ENCODE results near the gene CDK4. TPM values are rescaled to one million over a fixed set of nuclear protein-coding genes. Genes with fewer than 3 reads are reported as not detected.

Gene CDK4
- total and polyA plus RNA-seq, 2 of the 4 experiments (the other 2 are of a cell fraction): 261 to 297 TPM

DNA sequence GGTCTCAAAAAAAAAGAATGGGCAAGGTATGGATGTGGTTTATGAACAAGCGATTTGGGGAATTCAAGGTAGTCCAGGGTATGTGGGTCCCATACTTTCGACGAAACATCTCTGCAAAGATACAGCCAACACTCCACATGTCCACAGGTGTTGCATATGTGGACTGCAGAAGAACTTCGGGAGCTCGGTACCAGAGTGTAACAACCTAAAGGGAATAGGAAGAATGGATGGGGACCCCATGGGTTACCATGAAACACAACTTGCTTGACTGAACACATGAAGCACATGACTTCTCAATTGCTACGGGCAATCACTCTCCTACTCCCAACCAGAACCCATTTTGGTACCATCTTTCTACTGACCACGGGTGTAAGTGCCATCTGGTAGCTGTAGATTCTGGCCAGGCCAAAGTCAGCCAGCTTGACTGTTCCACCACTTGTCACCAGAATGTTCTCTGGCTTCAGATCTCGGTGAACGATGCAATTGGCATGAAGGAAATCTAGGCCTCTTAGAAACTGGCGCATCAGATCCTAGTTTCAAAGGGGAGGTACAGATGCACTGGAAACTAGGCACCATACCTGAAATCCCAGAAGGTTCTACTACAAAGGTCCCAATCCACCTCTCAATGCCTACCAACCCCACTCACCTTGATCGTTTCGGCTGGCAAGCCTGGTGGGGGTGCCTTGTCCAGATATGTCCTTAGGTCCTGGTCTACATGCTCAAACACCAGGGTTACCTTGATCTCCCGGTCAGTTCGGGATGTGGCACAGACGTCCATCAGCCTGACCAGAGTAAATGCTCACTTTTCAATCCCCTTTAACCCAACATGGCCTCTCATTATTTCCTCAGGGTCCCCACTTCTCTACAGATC lies 1.3 kb downstream of the CDK4 start:
- intact Hi-C loops (cut with micrococcal nuclease): no loop called here
- H3K4me2 ChIP-seq (ENCODE audit: low read depth, low read length): peak overlapping the region; percentile 96
- H3K4me1 ChIP-seq (ENCODE audit: control insufficient read depth, insufficient read depth, low read length): peaks cover 8% of the 10 kb centered on the region
- H3K36me3 ChIP-seq (ENCODE audit: control insufficient read depth, insufficient read depth, low read length): peaks cover 24% of the 10 kb centered on the region
- H2BK120ac ChIP-seq (ENCODE audit: low read depth, low read length): no peak overlapping the region
- peak overlapping the region; percentile 90 for H3K27ac ChIP-seq (ENCODE audit: insufficient read depth, low read length)
- H3K14ac ChIP-seq (replicated peaks; ENCODE audit: low read depth, low read length): peak overlapping the region; percentile 97
- H3K9me1 ChIP-seq (ENCODE audit: insufficient read depth, low read length): peaks cover 17% of the 10 kb centered on the region
- no peak overlapping the region for H2BK15ac ChIP-seq (ENCODE audit: low read depth, low read length)
- no peak for TF ChIP-seq MAZ (IDR thresholded peaks at IDR 0.05; ENCODE audit: borderline replicate concordance, low read depth, low read length)
- TF ChIP-seq NFE2L2 (IDR thresholded peaks at IDR 0.05; ENCODE audit: low read depth, low read length): no peak
- TF ChIP-seq, protein P1, sequence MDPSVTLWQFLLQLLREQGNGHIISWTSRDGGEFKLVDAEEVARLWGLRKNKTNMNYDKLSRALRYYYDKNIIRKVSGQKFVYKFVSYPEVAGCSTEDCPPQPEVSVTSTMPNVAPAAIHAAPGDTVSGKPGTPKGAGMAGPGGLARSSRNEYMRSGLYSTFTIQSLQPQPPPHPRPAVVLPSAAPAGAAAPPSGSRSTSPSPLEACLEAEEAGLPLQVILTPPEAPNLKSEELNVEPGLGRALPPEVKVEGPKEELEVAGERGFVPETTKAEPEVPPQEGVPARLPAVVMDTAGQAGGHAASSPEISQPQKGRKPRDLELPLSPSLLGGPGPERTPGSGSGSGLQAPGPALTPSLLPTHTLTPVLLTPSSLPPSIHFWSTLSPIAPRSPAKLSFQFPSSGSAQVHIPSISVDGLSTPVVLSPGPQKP (IDR thresholded peaks at IDR 0.05; ENCODE audit: borderline replicate concordance, low read depth, low read length): no peak
- TF ChIP-seq SMC3 (IDR thresholded peaks at IDR 0.05; ENCODE audit: low read depth, low read length): no peak
- TF ChIP-seq, protein P2, sequence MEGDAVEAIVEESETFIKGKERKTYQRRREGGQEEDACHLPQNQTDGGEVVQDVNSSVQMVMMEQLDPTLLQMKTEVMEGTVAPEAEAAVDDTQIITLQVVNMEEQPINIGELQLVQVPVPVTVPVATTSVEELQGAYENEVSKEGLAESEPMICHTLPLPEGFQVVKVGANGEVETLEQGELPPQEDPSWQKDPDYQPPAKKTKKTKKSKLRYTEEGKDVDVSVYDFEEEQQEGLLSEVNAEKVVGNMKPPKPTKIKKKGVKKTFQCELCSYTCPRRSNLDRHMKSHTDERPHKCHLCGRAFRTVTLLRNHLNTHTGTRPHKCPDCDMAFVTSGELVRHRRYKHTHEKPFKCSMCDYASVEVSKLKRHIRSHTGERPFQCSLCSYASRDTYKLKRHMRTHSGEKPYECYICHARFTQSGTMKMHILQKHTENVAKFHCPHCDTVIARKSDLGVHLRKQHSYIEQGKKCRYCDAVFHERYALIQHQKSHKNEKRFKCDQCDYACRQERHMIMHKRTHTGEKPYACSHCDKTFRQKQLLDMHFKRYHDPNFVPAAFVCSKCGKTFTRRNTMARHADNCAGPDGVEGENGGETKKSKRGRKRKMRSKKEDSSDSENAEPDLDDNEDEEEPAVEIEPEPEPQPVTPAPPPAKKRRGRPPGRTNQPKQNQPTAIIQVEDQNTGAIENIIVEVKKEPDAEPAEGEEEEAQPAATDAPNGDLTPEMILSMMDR (conservative IDR thresholded peaks at IDR 0.05; ENCODE audit: low read depth, low read length): no peak
- no peak for TF ChIP-seq MXI1 (IDR thresholded peaks at IDR 0.05; ENCODE audit: borderline replicate concordance, low read depth, low read length)
- no peak for TF ChIP-seq CHD1 (IDR thresholded peaks at IDR 0.05; ENCODE audit: low read depth, low read length)
- no peak for TF ChIP-seq MAFK (IDR thresholded peaks at IDR 0.05; ENCODE audit: low read depth, low read length)
- no peak for TF ChIP-seq RCOR1 (IDR thresholded peaks at IDR 0.05; ENCODE audit: insufficient replicate concordance, low read length)
- no peak for TF ChIP-seq BHLHE40 (IDR thresholded peaks at IDR 0.05; ENCODE audit: low read depth, low read length)
- TF ChIP-seq CEBPB (IDR thresholded peaks at IDR 0.05; ENCODE audit: low read depth, low read length): no peak
- TF ChIP-seq, protein P3, sequence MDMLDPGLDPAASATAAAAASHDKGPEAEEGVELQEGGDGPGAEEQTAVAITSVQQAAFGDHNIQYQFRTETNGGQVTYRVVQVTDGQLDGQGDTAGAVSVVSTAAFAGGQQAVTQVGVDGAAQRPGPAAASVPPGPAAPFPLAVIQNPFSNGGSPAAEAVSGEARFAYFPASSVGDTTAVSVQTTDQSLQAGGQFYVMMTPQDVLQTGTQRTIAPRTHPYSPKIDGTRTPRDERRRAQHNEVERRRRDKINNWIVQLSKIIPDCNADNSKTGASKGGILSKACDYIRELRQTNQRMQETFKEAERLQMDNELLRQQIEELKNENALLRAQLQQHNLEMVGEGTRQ (IDR thresholded peaks at IDR 0.05; ENCODE audit: low read depth, low read length): no peak
- TF ChIP-seq RAD21 (IDR thresholded peaks at IDR 0.05; ENCODE audit: low read length): no peak
- no peak overlapping the region for H3K18ac ChIP-seq (ENCODE audit: low read depth, low read length)
- in situ Hi-C loops (cut with MboI; ENCODE audit: low sequenced_read_pairs): no loop called here
- peak overlapping the region; percentile 91 for H3K4ac ChIP-seq (ENCODE audit: low read depth, low read length)
- H3K27me3 ChIP-seq (ENCODE audit: control insufficient read depth, insufficient read depth, low read length): peaks cover 7% of the 10 kb centered on the region; the same call in 1 of the 2 replicates
- H3K23ac ChIP-seq (ENCODE audit: low read depth, low read length): peak overlapping the region; percentile 95
- WGBS, 2 experiments (ENCODE audit: extremely low coverage in 2 of 2, insufficient read length in 1 of 2): 100% methylated on average over 2 of the region's 15 CpGs; no CpG with 5 or more reads in 1 of the 2 experiments
- POLR2A ChIA-PET (ENCODE audit: unreplicated experiment): no interaction called here
- H3K4me3 ChIP-seq (ENCODE audit: insufficient read depth, low read depth, low read length): peak overlapping the region; percentile 59
- no peak for ATAC-seq (ENCODE audit: low read depth)
- peak overlapping the region; percentile 56 to 93; a peak in 2 of 4 replicates for H4K8ac ChIP-seq (ENCODE audit: low read depth in 2 of 2, low read length in 2 of 2)
- H4K20me1 ChIP-seq (ENCODE audit: insufficient read depth, low read length): 0 out of 2 replicates have a peak, but pooled peaks cover 7% of the 10 kb centered on the region
- peak overlapping the region; percentile 59; the same call in 1 of the 2 replicates for H4K5ac ChIP-seq (ENCODE audit: low read depth, low read length)
- H3K56ac ChIP-seq (ENCODE audit: extremely low read depth, insufficient read depth, low read length): peak overlapping the region; percentile 91; the same call in 1 of the 2 replicates
- H2BK20ac ChIP-seq (ENCODE audit: low read depth, low read length): no peak overlapping the region
- peak overlapping the region; percentile 90 for H2AK5ac ChIP-seq (ENCODE audit: low read depth, low read length)
- no peaks in the 10 kb centered on the region for H3K9me3 ChIP-seq (ENCODE audit: control insufficient read depth, insufficient read depth, low read length)
- peak overlapping the region; percentile 79 for H2BK5ac ChIP-seq (ENCODE audit: low read depth, low read length, poor library complexity, severe bottlenecking)
- H2AK9ac ChIP-seq (replicated peaks; ENCODE audit: low read depth, low read length, poor library complexity): peak overlapping the region; percentile 97
- peak; percentile 12 for DNase-seq
- CTCF ChIA-PET: interaction anchor here (1.1 kb wide), 1 partner anchor 14 kb away, joined by 3 read pairs; no protein-coding TSS in a partner anchor
- no TSS peak for BruUV-seq (replicated peaks)
- H3K9ac ChIP-seq (ENCODE audit: low read depth, low read length): peak overlapping the region; percentile 88
- dilution Hi-C loops (cut with HindIII; ENCODE audit: low sequenced_read_pairs, unreplicated experiment): no loop called here
- H2AFZ ChIP-seq (replicated peaks; ENCODE audit: low read length, poor library complexity): no peak overlapping the region
- peaks cover 22 to 49% of the 10 kb centered on the region in 2 experiments; a peak in 3 of 4 replicates for H3K79me1 ChIP-seq (ENCODE audit: low read depth in 1 of 2, low read length in 2 of 2)
- peak overlapping the region; percentile 73; the same call in 1 of the 2 replicates for H4K91ac ChIP-seq (ENCODE audit: insufficient read depth, low read depth, low read length)

Data from IMR-90 (cell line).